Stimulated activated CD4-positive, alpha-beta T cell treated with anti-CD3 and anti-CD28 coated beads, Interleukin-2, amount 100 ng/mL, for 4 hours (primary cell): ENCODE data around the gene NDUFB4.
"Not testable (repeated sequence)": the region's sequence is repeated elsewhere in the genome, so short reads cannot be mapped to it uniquely, and the experiment has no call there.

Experiments used
- DNase-seq: peaks from one replicate; pipeline ENCODE4 v3.0.0-alpha.2; 2020; ENCODE audit warnings: low read depth

NDUFB4 gene

GRCh38 chr3:120569222-120570057 is 26.7 kb upstream of the NDUFB4 start:
- no peak for DNase-seq

GRCh38 chr3:120572027-120572426 is 24.1 kb upstream of the NDUFB4 start:
- DNase-seq = no peak

DNA sequence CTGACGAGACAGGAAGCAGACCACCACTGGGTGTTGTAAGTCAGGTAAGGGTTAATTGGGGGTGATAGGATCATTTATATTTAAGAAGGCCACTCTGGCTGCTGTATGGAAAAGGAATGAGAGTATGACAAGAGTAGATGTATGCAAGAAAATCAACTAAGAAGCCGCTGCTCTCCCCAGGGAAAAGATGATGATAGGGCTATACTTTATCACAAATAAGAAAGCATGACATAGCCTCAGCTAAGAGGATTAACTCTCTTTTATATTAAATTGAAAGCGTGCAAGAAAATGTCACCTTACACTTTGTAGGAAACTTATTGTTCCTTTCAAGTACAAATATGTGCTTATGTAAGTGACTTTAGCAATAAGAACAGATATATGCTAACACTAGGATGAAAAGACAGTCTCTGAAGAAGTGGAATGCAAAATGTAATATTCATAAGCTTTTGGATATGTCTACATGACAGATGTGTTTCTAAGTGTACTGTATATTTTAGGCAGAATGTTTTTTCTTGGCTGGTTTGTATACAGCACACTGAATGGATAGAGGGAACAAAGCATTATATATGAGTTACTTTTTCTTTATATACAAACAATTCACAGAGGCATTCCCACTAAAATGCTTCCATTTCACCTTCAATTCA is 8.7 kb upstream of the NDUFB4 start:
- no peak for DNase-seq

GRCh38 chr3:120595788-120596115 is 384 bp upstream of the NDUFB4 start:
- no peak for DNase-seq

DNA sequence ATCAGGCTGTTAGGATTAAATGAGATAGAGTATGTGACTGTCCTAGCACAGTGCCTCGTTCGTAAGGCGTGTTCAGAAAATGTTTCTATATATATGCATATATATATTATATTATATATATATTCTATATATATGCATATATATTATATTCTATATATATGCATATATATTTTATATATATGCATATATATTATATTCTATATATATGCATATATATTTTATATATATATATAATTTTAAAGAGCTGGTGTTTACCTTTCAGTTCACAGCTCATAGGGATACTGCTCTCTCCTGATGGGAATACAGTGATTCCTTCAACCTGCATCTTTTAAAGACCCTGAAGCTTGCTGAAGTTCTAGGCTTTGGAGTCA is 702 bp downstream of the NDUFB4 start:
- DNase-seq = no peak

- DNase-seq = no peak
Measured at GRCh38 chr3:120597445-120598049, 1.4 kb downstream of the NDUFB4 start.

DNA sequence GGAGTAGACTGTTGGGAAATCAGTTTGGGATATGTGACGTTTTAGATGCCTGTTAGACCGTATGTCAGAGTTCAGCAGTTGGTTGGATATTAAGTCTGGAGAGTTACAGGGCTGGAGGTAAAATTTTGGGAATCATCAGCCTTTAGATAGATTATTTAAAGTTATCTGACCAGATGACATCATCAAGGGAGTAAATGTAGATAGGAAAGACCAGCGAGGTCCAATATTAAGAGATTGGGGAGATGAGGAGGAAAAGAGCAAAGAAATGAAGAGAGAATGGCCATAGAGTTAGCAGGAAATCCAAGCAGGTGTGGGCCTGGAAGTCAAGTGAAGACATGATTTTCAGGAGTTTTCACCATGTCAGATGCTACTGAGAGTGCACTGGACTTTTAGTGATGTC is 3.1 kb downstream of the NDUFB4 start:
- no peak for DNase-seq

DNA sequence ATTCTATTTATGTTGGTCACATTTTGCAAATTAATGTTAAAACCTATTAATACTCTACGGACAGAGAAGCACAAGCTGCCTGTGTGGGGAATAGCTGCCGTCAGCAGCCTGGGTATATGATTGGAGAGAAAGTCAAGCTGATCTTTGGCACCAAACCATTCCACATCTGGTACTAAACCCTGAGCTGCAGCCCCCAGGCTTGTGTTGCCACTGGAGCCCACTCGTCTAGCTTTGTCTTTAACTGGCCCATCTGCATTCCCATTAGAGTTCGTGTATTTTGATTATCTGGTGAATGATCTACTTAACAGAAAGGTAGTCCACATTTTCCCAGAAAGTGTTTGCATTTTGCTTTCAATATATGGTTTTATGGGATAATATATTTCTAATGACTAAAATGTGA is 5.4 kb downstream of the NDUFB4 start:
- no peak for DNase-seq

DNA sequence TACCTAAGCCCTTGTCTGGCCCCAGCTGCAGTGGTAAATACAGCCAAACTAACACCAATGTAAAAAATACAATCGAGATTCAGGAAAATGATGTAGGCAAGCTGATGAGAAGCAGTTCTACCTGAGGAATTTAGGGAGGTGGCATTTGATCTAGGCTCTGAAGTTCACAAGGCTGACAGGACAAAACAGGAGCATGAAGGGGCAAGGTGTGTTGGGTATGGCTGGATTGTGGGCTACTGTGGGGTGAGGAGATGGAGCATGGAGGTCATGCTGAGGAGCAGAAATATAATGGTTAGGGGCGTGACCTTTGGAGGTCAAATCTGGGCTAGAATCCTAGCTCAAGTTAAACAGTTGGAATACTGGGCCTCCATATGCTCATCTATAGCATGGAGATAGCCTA is 6.5 kb downstream of the NDUFB4 start:
- DNase-seq = no peak

DNA sequence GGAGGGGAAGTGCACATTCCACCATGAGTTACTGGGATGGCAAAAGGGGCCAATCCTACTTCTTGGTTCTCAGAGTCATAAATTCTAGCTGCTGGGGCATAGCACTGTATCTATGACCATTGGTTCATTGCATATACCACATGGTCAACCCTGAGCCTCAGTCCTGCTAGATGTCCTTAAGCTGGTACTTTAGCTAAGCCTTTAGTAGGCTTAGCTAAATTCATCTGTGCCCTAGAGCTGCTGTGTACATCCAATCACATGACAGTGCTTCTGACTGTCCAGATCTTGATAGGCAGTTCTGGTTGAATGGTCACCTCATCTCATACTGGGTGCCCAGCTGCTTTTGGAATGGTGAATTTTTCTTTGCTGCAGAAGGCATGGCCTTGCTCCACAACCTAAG is 8.2 kb downstream of the NDUFB4 start:
- DNase-seq = no peak

- no peak for DNase-seq
Measured at GRCh38 chr3:120604784-120605183, 8.6 kb downstream of the NDUFB4 start.

DNA sequence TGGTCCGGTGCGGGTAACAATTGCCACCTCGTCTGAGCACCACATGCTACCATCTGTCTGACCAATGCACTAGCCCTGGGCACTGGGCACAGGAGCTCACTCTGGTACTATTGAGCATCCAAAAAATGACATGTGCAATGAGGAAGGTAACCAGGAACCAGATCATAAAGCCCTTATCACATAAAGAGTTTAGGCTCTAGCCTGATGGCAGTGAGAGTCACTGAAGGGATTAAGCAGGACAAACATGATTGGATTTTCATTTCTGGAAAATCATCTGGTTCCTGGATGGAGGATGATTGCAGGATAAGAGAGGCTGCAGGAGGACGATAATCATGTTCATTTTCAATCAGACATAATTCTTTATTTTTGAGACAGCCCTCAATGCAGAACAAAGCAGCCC is 12.4 kb downstream of the NDUFB4 start:
- DNase-seq = no peak

DNA sequence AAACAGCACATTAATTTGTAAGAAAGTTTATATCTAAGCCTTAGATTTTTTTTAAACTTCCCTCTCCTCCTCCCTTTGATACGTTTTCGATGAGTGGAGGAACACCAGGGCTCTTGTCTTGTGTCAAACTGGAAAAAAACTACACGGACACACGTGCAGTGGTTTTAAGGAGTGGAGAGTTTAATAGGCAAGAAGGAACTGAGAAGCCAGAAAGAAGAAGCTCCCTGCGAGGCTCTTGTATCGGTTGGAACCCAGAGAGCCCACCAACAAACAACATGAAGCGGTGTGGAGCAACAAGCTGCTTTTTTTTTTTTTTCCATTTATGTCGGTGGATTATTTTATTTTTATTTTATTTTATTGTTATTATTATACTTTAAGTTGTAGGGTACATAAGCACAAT is 18.6 kb downstream of the NDUFB4 start:
- no peak for DNase-seq

GRCh38 chr3:120615847-120616609 is 19.9 kb downstream of the NDUFB4 start:
- no peak for DNase-seq

DNA sequence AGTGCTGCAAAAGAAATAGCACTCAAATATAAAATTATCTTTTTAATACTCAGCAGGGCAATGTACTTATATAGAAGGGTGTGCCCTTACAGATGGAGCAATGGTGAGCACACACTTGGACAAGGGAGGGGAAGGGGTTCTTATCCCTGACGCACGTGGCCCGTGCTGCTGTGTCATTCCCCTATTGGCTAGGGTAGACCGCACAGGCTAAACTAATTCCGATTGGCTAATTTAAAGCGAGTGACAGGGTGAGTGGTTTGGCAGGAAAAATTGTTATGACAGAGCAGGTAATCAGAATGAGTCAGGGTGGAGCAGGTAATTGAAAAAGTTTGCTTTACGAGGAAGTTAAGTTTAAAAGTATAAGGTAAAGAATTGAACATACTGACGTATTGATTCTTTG is 20.6 kb downstream of the NDUFB4 start:
- not testable (repeated sequence) for DNase-seq

DNA sequence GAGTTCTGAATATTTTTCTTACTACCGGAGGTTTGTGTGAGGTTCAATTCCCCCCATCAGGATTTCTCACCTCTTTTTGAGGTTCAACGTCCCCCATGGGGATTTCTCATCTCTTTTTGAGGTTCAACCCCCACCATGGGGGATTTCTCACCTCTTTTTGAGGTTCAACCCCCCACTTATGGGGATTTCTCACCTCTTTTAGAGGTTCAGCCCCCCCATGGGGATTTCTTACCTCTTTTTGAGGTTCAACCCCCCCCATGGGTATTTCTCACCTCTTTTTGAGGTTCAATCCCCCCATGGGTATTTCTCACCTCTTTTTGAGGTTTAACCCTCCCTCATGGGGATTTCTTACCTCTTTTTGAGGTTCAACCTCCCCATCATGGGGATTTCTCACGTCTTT is 26.3 kb downstream of the NDUFB4 start:
- DNase-seq = no peak

- DNase-seq = no peak
Measured at GRCh38 chr3:120622870-120623726, 27.0 kb downstream of the NDUFB4 start.

DNA sequence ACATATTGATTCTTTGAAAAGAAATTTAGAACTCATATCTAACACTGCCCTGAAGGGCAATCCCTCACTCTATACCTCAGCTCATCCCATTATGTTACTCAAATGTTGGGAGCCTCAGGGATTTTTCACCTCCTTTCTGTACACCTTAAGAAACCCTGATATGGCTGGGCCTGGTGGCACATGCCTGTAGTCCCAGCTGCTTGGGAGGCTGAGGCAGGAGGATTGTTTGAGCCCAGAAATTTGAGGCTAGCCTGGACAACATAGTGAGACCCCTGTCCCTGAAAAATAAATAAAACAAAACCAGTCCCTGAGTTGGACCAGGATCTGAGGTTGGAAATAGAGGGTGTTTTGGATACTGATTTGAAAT is 27.6 kb downstream of the NDUFB4 start:
- DNase-seq = no peak

DNA sequence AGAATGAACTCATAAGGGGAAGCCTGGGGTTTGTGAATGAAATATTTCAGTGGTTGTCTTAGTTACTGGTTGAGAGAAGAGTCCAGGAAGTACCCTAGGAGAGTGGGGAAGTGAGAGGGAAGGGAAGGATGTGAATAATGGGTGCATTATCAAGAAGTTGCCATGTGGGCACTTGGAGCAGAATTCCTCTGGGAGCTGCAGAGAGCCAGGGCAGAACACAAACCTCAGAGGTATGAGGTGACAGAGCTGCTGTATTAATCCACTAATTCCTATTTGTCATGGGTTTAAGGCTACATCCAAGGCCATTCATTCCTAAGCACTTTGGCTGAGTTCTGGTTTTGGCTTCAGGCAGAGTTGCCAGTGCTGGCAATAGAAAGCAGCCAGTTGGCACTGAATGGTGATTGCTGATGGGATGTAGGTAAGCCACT is 29.0 kb downstream of the NDUFB4 start:
- no peak for DNase-seq

GRCh38 chr3:120634539-120634938 is 38.4 kb downstream of the NDUFB4 start:
- no peak for DNase-seq

- DNase-seq = no peak
Measured at GRCh38 chr3:120636795-120637401, 40.8 kb downstream of the NDUFB4 start.
